BE2C (cell line): ENCODE measurements around the gene PHACTR1.

ENCODE experiments used
- DNase-seq: peaks from one replicate; pipeline ENCODE4 v3.0.0-alpha.2; 2020
- H3K27me3 ChIP-seq: fragments of 250-450 bp; sonication (Bioruptor Pico); 2 replicates; pipeline ENCODE4 v1.5.1; 2020; ENCODE audit warnings: mild to moderate bottlenecking
- H3K36me3 ChIP-seq: fragments of 250-450 bp; sonication (Bioruptor Pico); 2 replicates; pipeline ENCODE4 v1.5.1; 2020; ENCODE audit warnings: mild to moderate bottlenecking
- H3K4me1 ChIP-seq: fragments of 250-450 bp; sonication (Bioruptor Pico); 2 replicates; pipeline ENCODE4 v1.5.1; 2020
- H3K4me3 ChIP-seq: 2 replicates; pipeline ENCODE4 v1.5.1; 2011; ENCODE audit warnings: low read depth, low read length
- H3K9me3 ChIP-seq: fragments of 250-450 bp; sonication (Bioruptor Pico); 2 replicates; pipeline ENCODE4 v1.5.1; 2020
- CTCF ChIP-seq: IDR thresholded peaks from 2 replicates; pipeline ENCODE4 v1.5.1; 2012; ENCODE audit warnings: mild to moderate bottlenecking, low read depth, low read length

PHACTR1 gene

GRCh38 chr6:13183415-13184088, 467.0 kb downstream of the PHACTR1 start:
- H3K36me3 ChIP-seq: no peaks in the 10 kb centered on the region
- TF ChIP-seq CTCF: no peak
- DNase-seq: no peak

GRCh38 chr6:13184089-13184468, 467.5 kb downstream of the PHACTR1 start:
- Histone ChIP-seq H3K9me3 (no peaks in the 10 kb centered on the region; the same call in 1 of the 2 replicates), H3K4me3 (no peak overlapping the region), H3K36me3 (no peaks in the 10 kb centered on the region), H3K4me1 (no peaks in the 10 kb centered on the region), H3K27me3 (peaks cover 9% of the 10 kb centered on the region; the same call in 1 of the 2 replicates)
- DNase-seq: no peak
- no peak for TF ChIP-seq CTCF

More at GRCh38 chr6:13183415-13184088, 467.0 kb downstream of the PHACTR1 start:
- no peak overlapping the region for H3K4me3 ChIP-seq
- H3K27me3 ChIP-seq: peaks cover 9% of the 10 kb centered on the region; the same call in 1 of the 2 replicates
- no peaks in the 10 kb centered on the region for H3K4me1 ChIP-seq
- no peaks in the 10 kb centered on the region; the same call in 1 of the 2 replicates for H3K9me3 ChIP-seq

- peaks cover 9% of the 10 kb centered on the region; the same call in 1 of the 2 replicates for H3K27me3 ChIP-seq
- no peak for TF ChIP-seq CTCF
- DNase-seq: no peak
- H3K4me1 ChIP-seq: no peaks in the 10 kb centered on the region
- H3K36me3 ChIP-seq: no peaks in the 10 kb centered on the region
- H3K9me3 ChIP-seq: no peaks in the 10 kb centered on the region; the same call in 1 of the 2 replicates
- H3K4me3 ChIP-seq: no peak overlapping the region
Observed at GRCh38 chr6:13184547-13184946, 468.0 kb downstream of the PHACTR1 start.

GRCh38 chr6:13186861-13187260, 470.3 kb downstream of the PHACTR1 start:
- Histone ChIP-seq H3K4me1 (no peaks in the 10 kb centered on the region), H3K4me3 (no peak overlapping the region), H3K27me3 (peaks cover 9% of the 10 kb centered on the region; the same call in 1 of the 2 replicates), H3K9me3 (no peaks in the 10 kb centered on the region; the same call in 1 of the 2 replicates), H3K36me3 (no peaks in the 10 kb centered on the region)
- no peak for TF ChIP-seq CTCF
- DNase-seq: no peak

- Histone ChIP-seq H3K9me3 (no peaks in the 10 kb centered on the region; the same call in 1 of the 2 replicates), H3K4me3 (no peak overlapping the region), H3K4me1 (no peaks in the 10 kb centered on the region), H3K27me3 (peaks cover 9% of the 10 kb centered on the region; the same call in 1 of the 2 replicates), H3K36me3 (no peaks in the 10 kb centered on the region)
- no peak for DNase-seq
- no peak for TF ChIP-seq CTCF
Observed at GRCh38 chr6:13187692-13188091, 471.1 kb downstream of the PHACTR1 start.

GRCh38 chr6:13188306-13188705, 471.7 kb downstream of the PHACTR1 start:
- TF ChIP-seq CTCF: no peak
- DNase-seq: no peak
- Histone ChIP-seq H3K9me3 (no peaks in the 10 kb centered on the region; the same call in 1 of the 2 replicates), H3K36me3 (no peaks in the 10 kb centered on the region), H3K4me1 (no peaks in the 10 kb centered on the region), H3K4me3 (no peak overlapping the region), H3K27me3 (peaks cover 9% of the 10 kb centered on the region; the same call in 1 of the 2 replicates)
